Measurements from ENCODE around the gene CDK5RAP2. TPM values are rescaled to one million over a fixed set of nuclear protein-coding genes. Genes with fewer than 3 reads are reported as not detected.

CDK5RAP2 gene
- total and polyA plus RNA-seq, 2 experiments from 2014 or later: 23.9 to 30.9 TPM

DNA sequence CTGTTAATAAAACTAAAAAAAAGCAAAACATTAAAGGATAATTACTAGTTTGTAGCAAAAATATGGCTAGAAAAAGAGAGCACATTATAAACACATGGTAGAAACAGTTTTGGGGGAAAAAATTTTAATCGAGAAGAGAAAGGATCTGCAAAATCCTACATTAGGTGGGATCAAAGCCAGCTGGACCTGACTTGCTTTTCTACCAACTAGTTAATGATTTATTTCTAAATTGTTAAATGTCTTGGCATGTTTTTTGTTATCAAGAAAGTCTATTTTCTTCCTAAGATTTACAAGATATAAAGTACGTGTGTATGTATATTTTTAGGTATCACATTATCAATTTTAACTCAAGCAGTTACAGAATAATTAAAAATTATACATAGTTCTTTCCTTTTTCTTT is 47.1 kb upstream of the CDK5RAP2 start:
- Histone ChIP-seq H3K4me2 (no peak overlapping the region), H3K36me3 (replicated peaks; ENCODE audit: insufficient read depth, low read depth) (no peaks in the 10 kb centered on the region), H3K79me2 (no peaks in the 10 kb centered on the region), H3K4me3 (no peak overlapping the region), H3K4me1 (ENCODE audit: insufficient read depth) (no peaks in the 10 kb centered on the region), H3K9me3 (ENCODE audit: low read depth) (no peaks in the 10 kb centered on the region), H2AFZ (no peak overlapping the region), H4K20me1 (ENCODE audit: insufficient read depth, poor library complexity, severe bottlenecking) (no peaks in the 10 kb centered on the region), H3K27ac (no peak overlapping the region), H3K9me2 (replicated peaks; ENCODE audit: insufficient read depth) (no peaks in the 10 kb centered on the region), H3K27me3 (no peaks in the 10 kb centered on the region)
- DNase-seq (ENCODE audit: low spot score): no peak
- 80% methylated on average over 2 of the region's 2 CpGs for WGBS (ENCODE audit: low lambda C conversion rate, missing lambda C conversion rate)
- TF ChIP-seq EZH2 (IDR thresholded peaks at IDR 0.05; ENCODE audit: borderline replicate concordance): no peak

DNA sequence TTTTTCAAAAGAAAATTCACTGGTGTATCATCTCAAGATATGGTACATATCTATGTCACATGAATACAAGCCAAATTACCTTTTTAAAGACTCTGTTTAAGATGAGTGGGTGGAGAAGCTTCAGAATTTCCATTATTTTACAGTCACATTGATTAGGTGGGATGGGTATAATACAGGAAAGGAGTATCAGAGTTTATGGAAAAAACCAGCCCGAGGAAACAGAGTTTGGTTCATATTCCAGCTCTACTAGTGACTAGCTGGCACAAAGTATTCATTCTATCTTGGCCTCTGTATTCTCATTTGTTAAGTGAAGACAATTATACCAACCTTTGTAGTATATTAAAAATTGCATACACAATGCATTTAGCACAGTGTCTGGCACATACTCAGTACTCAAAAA is 46.5 kb upstream of the CDK5RAP2 start:
- no peaks in the 10 kb centered on the region for H3K9me3 ChIP-seq (ENCODE audit: low read depth)
- DNase-seq (ENCODE audit: low spot score): no peak
- H3K9me2 ChIP-seq (replicated peaks; ENCODE audit: insufficient read depth): no peaks in the 10 kb centered on the region
- no peak overlapping the region for H2AFZ ChIP-seq
- no peaks in the 10 kb centered on the region for H3K4me1 ChIP-seq (ENCODE audit: insufficient read depth)
- no peaks in the 10 kb centered on the region for H3K27me3 ChIP-seq
- TF ChIP-seq EZH2 (IDR thresholded peaks at IDR 0.05; ENCODE audit: borderline replicate concordance): no peak
- TF ChIP-seq, protein P1, sequence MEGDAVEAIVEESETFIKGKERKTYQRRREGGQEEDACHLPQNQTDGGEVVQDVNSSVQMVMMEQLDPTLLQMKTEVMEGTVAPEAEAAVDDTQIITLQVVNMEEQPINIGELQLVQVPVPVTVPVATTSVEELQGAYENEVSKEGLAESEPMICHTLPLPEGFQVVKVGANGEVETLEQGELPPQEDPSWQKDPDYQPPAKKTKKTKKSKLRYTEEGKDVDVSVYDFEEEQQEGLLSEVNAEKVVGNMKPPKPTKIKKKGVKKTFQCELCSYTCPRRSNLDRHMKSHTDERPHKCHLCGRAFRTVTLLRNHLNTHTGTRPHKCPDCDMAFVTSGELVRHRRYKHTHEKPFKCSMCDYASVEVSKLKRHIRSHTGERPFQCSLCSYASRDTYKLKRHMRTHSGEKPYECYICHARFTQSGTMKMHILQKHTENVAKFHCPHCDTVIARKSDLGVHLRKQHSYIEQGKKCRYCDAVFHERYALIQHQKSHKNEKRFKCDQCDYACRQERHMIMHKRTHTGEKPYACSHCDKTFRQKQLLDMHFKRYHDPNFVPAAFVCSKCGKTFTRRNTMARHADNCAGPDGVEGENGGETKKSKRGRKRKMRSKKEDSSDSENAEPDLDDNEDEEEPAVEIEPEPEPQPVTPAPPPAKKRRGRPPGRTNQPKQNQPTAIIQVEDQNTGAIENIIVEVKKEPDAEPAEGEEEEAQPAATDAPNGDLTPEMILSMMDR (IDR thresholded peaks at IDR 0.05; ENCODE audit: poor library complexity): no peak
- TF ChIP-seq EZH2phosphoT487 (IDR thresholded peaks at IDR 0.05; ENCODE audit: low read depth, severe bottlenecking, unreplicated experiment): no peak
- no peaks in the 10 kb centered on the region for H3K79me2 ChIP-seq
- no peak overlapping the region for H3K4me2 ChIP-seq
- no peak overlapping the region for H3K4me3 ChIP-seq
- 80% methylated on average over 1 of the region's 1 CpG for WGBS (ENCODE audit: low lambda C conversion rate, missing lambda C conversion rate)
- H3K36me3 ChIP-seq (replicated peaks; ENCODE audit: insufficient read depth, low read depth): no peaks in the 10 kb centered on the region
- no peaks in the 10 kb centered on the region for H4K20me1 ChIP-seq (ENCODE audit: insufficient read depth, poor library complexity, severe bottlenecking)
- H3K27ac ChIP-seq: no peak overlapping the region

DNA sequence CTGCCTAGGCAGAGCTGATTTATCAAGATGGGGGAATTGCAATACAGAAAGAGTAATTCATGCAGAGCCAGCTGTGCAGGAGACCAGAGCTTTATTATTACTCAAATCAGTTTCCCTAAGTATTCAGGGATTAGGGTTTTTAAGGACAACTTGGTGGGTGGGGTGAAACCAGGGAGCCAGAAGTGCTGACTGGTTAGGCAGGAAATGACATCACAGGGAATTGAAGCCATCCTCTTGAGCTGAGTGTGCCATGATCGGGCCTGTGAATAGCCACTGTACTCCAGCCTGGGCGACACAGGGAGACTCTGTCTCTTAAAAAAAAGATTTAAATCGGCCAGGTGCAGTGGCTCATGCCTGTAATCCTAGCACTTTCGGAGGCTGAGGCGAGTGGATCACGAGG is 45.3 kb upstream of the CDK5RAP2 start:
- no peaks in the 10 kb centered on the region for H3K79me2 ChIP-seq
- H2AFZ ChIP-seq: no peak overlapping the region
- H3K27ac ChIP-seq: no peak overlapping the region
- DNase-seq (ENCODE audit: low spot score): no peak
- no peaks in the 10 kb centered on the region for H3K36me3 ChIP-seq (replicated peaks; ENCODE audit: insufficient read depth, low read depth)
- H4K20me1 ChIP-seq (ENCODE audit: insufficient read depth, poor library complexity, severe bottlenecking): no peaks in the 10 kb centered on the region
- WGBS (ENCODE audit: low lambda C conversion rate, missing lambda C conversion rate): 99% methylated on average over 6 of the region's 6 CpGs
- no peaks in the 10 kb centered on the region for H3K9me3 ChIP-seq (ENCODE audit: low read depth)
- H3K4me1 ChIP-seq (ENCODE audit: insufficient read depth): no peaks in the 10 kb centered on the region
- TF ChIP-seq EZH2phosphoT487 (IDR thresholded peaks at IDR 0.05; ENCODE audit: low read depth, severe bottlenecking, unreplicated experiment) (no peak), EZH2 (IDR thresholded peaks at IDR 0.05; ENCODE audit: borderline replicate concordance) (no peak)
- TF ChIP-seq, protein P1 (IDR thresholded peaks at IDR 0.05; ENCODE audit: poor library complexity): no peak
- no peaks in the 10 kb centered on the region for H3K27me3 ChIP-seq
- no peak overlapping the region for H3K4me3 ChIP-seq
- H3K4me2 ChIP-seq: no peak overlapping the region
- H3K9me2 ChIP-seq (replicated peaks; ENCODE audit: insufficient read depth): no peaks in the 10 kb centered on the region

DNA sequence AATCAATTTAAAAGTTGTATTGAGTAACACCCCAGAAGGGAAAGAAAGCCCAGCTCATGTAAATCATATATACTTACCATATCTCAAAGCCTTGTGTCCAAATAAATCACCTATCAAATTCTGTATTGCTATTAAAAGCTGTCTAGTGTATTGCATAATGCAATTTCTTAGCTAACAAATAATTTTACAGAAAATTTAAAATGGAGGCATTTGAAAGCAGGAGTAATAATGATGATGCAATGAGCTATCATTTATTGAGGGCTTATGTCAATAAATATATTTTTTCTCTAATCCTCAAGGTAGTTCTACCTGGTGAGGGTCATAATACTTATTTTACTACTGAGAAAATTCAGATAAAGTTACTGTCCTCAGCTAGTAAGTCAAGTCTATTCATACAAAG is 42.8 kb upstream of the CDK5RAP2 start:
- no peak overlapping the region for H3K27ac ChIP-seq
- no peaks in the 10 kb centered on the region for H3K9me2 ChIP-seq (replicated peaks; ENCODE audit: insufficient read depth)
- no peaks in the 10 kb centered on the region for H3K9me3 ChIP-seq (ENCODE audit: low read depth)
- H4K20me1 ChIP-seq (ENCODE audit: insufficient read depth, poor library complexity, severe bottlenecking): no peaks in the 10 kb centered on the region
- H3K79me2 ChIP-seq: no peaks in the 10 kb centered on the region
- H2AFZ ChIP-seq: no peak overlapping the region
- H3K4me1 ChIP-seq (ENCODE audit: insufficient read depth): no peaks in the 10 kb centered on the region
- H3K36me3 ChIP-seq (replicated peaks; ENCODE audit: insufficient read depth, low read depth): no peaks in the 10 kb centered on the region
- no peaks in the 10 kb centered on the region for H3K27me3 ChIP-seq
- no peak overlapping the region for H3K4me2 ChIP-seq
- TF ChIP-seq EZH2 (IDR thresholded peaks at IDR 0.05; ENCODE audit: borderline replicate concordance) (no peak), EZH2phosphoT487 (IDR thresholded peaks at IDR 0.05; ENCODE audit: low read depth, severe bottlenecking, unreplicated experiment) (no peak)
- TF ChIP-seq, protein P1 (IDR thresholded peaks at IDR 0.05; ENCODE audit: poor library complexity): no peak
- no peak for DNase-seq (ENCODE audit: low spot score)
- no peak overlapping the region for H3K4me3 ChIP-seq
